Measurements from ENCODE around the gene HECTD1.

DNA sequence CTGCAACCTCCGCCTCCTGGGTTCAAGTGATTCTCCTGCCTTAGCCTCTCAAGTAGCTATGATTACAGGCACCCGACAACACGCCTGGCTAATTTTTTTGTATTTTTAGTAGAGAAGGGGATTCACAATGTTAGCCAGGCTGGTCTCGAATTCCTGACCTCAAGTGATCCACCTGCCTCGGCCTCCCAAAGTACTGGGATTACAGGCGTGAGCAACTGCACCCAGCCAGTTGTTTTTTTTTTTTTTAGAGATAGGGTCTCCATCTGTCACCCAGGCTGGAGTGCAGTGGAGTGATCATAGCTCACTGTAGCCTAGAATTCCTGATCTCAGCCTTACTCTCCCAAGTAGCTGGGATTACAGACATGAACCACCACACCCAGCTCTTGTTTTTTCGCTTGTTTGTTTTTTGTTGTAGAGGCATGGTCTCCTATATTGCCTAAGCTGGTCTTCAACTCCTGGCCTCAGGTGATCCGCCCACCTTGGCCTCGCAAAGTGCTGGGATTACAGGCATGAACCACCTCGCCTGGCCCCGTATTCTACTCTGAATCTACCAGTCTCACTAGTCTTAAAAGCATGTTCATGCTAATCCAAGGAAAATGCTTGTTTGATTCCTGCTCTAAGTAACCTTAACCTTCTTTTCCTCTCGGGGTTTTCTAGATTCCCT lies 149.8 kb downstream of the HECTD1 start:
- TF ChIP-seq POLR2A (IDR thresholded peaks at IDR 0.05; ENCODE audit: borderline replicate concordance, extremely low read depth, insufficient read depth, insufficient read length) (no peak), RAD21 (IDR thresholded peaks at IDR 0.05; ENCODE audit: low read depth) (no peak), EZH2 (IDR thresholded peaks at IDR 0.05) (no peak), FOSL1 (IDR thresholded peaks at IDR 0.05; ENCODE audit: low read depth) (no peak), SP1 (IDR thresholded peaks at IDR 0.05; ENCODE audit: low read depth) (no peak), EZH2phosphoT487 (IDR thresholded peaks at IDR 0.05; ENCODE audit: borderline replicate concordance) (no peak), CEBPB (IDR thresholded peaks at IDR 0.05; ENCODE audit: low read depth) (no peak)
- TF ChIP-seq, protein P1, sequence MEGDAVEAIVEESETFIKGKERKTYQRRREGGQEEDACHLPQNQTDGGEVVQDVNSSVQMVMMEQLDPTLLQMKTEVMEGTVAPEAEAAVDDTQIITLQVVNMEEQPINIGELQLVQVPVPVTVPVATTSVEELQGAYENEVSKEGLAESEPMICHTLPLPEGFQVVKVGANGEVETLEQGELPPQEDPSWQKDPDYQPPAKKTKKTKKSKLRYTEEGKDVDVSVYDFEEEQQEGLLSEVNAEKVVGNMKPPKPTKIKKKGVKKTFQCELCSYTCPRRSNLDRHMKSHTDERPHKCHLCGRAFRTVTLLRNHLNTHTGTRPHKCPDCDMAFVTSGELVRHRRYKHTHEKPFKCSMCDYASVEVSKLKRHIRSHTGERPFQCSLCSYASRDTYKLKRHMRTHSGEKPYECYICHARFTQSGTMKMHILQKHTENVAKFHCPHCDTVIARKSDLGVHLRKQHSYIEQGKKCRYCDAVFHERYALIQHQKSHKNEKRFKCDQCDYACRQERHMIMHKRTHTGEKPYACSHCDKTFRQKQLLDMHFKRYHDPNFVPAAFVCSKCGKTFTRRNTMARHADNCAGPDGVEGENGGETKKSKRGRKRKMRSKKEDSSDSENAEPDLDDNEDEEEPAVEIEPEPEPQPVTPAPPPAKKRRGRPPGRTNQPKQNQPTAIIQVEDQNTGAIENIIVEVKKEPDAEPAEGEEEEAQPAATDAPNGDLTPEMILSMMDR (IDR thresholded peaks at IDR 0.05 in 2 of 3, conservative IDR thresholded peaks at IDR 0.05 in 1 of 3; ENCODE audit: borderline replicate concordance in 1 of 3, insufficient read depth in 1 of 3, low read depth in 2 of 3, low read length in 2 of 3) = no peak
- TF ChIP-seq, protein P2, sequence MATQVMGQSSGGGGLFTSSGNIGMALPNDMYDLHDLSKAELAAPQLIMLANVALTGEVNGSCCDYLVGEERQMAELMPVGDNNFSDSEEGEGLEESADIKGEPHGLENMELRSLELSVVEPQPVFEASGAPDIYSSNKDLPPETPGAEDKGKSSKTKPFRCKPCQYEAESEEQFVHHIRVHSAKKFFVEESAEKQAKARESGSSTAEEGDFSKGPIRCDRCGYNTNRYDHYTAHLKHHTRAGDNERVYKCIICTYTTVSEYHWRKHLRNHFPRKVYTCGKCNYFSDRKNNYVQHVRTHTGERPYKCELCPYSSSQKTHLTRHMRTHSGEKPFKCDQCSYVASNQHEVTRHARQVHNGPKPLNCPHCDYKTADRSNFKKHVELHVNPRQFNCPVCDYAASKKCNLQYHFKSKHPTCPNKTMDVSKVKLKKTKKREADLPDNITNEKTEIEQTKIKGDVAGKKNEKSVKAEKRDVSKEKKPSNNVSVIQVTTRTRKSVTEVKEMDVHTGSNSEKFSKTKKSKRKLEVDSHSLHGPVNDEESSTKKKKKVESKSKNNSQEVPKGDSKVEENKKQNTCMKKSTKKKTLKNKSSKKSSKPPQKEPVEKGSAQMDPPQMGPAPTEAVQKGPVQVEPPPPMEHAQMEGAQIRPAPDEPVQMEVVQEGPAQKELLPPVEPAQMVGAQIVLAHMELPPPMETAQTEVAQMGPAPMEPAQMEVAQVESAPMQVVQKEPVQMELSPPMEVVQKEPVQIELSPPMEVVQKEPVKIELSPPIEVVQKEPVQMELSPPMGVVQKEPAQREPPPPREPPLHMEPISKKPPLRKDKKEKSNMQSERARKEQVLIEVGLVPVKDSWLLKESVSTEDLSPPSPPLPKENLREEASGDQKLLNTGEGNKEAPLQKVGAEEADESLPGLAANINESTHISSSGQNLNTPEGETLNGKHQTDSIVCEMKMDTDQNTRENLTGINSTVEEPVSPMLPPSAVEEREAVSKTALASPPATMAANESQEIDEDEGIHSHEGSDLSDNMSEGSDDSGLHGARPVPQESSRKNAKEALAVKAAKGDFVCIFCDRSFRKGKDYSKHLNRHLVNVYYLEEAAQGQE (IDR thresholded peaks at IDR 0.05; ENCODE audit: low read depth) = no peak

Data from HCT116 (cell line).